ENCODE results near the gene MYDGF.
"Not testable (repeated sequence)": the region's sequence is repeated elsewhere in the genome, so short reads cannot be mapped to it uniquely, and the experiment has no call there.

MYDGF gene

GRCh38 chr19:4669723-4670480 lies at the start of gene MYDGF:
MYDGF (minus strand) TSS chr19:4670342; CDS start chr19:4670334, 8 bp downstream.
- peak; percentile 90 for DNase-seq (ENCODE audit: low read depth)

GRCh38 chr19:4719499-4719866 lies 49.3 kb upstream of the MYDGF start:
- no peak for DNase-seq (ENCODE audit: low read depth)

- no peak for DNase-seq (ENCODE audit: low read depth)
These were observed 48.0 kb upstream of the MYDGF start for GRCh38 chr19:4717966-4718701.

GRCh38 chr19:4717191-4717965 lies 47.2 kb upstream of the MYDGF start:
- DNase-seq (ENCODE audit: low read depth), result no peak

GRCh38 chr19:4715529-4716221 lies 45.5 kb upstream of the MYDGF start:
- DNase-seq (ENCODE audit: low read depth), result no peak

GRCh38 chr19:4715178-4715528 lies 45.0 kb upstream of the MYDGF start:
- DNase-seq (ENCODE audit: low read depth), result not testable (repeated sequence)

GRCh38 chr19:4714016-4714415 lies 43.9 kb upstream of the MYDGF start:
- DNase-seq (ENCODE audit: low read depth), result no peak

GRCh38 chr19:4713384-4713951 lies 43.3 kb upstream of the MYDGF start:
- DNase-seq (ENCODE audit: low read depth), result no peak

GRCh38 chr19:4712771-4713170 lies 42.6 kb upstream of the MYDGF start:
- DNase-seq (ENCODE audit: low read depth), result no peak

- no peak for DNase-seq (ENCODE audit: low read depth)
These were observed 41.1 kb upstream of the MYDGF start for GRCh38 chr19:4711211-4711610.

GRCh38 chr19:4710281-4710600 lies 40.1 kb upstream of the MYDGF start:
- no peak for DNase-seq (ENCODE audit: low read depth)

- no peak for DNase-seq (ENCODE audit: low read depth)
These were observed 39.5 kb upstream of the MYDGF start for GRCh38 chr19:4709440-4710280.

GRCh38 chr19:4707956-4708650 lies 38.0 kb upstream of the MYDGF start:
- DNase-seq (ENCODE audit: low read depth), result no peak

GRCh38 chr19:4707322-4707721 lies 37.2 kb upstream of the MYDGF start:
- no peak for DNase-seq (ENCODE audit: low read depth)

GRCh38 chr19:4705413-4706131 lies 35.4 kb upstream of the MYDGF start:
- DNase-seq (ENCODE audit: low read depth), result no peak

GRCh38 chr19:4704317-4704673 lies 34.2 kb upstream of the MYDGF start:
- no peak for DNase-seq (ENCODE audit: low read depth)

GRCh38 chr19:4703671-4704316 lies 33.7 kb upstream of the MYDGF start:
- DNase-seq (ENCODE audit: low read depth), result no peak

GRCh38 chr19:4702764-4703163 lies 32.6 kb upstream of the MYDGF start:
- DNase-seq (ENCODE audit: low read depth), result no peak

GRCh38 chr19:4701557-4701956 lies 31.4 kb upstream of the MYDGF start:
- no peak for DNase-seq (ENCODE audit: low read depth)

- DNase-seq (ENCODE audit: low read depth), result no peak
These were observed 30.5 kb upstream of the MYDGF start for GRCh38 chr19:4700693-4700970.
